Activated effector memory CD4-positive, alpha-beta T cell treated with Interleukin-2 at 50 U/mL for 16 hours (primary cell): ENCODE results near the gene SF3A1.

Experiments used
- DNase-seq: peaks from one replicate; pipeline ENCODE4 v3.0.0-alpha.2; 2020

The SF3A1 gene

GRCh38 chr22:30285176-30285845 lies 71.4 kb downstream of the SF3A1 start:
- DNase-seq: no peak

GRCh38 chr22:30284666-30285065 lies 72.0 kb downstream of the SF3A1 start:
- DNase-seq: no peak

GRCh38 chr22:30284172-30284571 lies 72.5 kb downstream of the SF3A1 start:
- no peak for DNase-seq

GRCh38 chr22:30283342-30283741 lies 73.4 kb downstream of the SF3A1 start:
- DNase-seq: no peak

- no peak for DNase-seq
These were observed 74.1 kb downstream of the SF3A1 start for GRCh38 chr22:30282616-30283046.
